NCI-H2227 (cell line): ENCODE data around the gene ENTREP3.

Source experiments
- DNase-seq: peaks from one replicate; lab custom pipeline; 2025; ENCODE audit not compliant: unreplicated experiment; lab: John Stamatoyannopoulos, UW

The ENTREP3 gene

GRCh38 chr1:155202731-155203515 is 52.4 kb downstream of the ENTREP3 start:
- DNase-seq = no peak

- no peak for DNase-seq
Measured at GRCh38 chr1:155202198-155202597, 53.1 kb downstream of the ENTREP3 start.

GRCh38 chr1:155200920-155201319 is 54.4 kb downstream of the ENTREP3 start:
- DNase-seq = no peak

DNA sequence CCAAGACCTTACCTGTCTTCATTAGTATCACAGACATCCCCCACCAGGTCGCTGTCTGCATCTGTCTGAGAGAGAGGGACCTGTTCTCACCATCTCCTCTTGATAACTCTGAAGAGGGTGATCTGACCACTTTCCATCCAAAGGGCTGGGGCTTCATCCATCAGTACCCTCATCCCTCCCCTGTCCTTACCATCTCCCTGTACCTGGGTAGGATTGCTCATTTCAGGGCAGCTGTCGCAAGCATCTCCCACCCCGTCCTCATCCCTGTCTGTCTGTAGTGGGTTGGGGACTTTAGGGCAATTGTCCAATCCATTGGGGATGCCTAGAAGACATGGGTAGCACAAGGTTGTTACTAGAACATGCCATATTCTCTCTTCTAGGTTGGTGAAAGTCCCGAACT is 55.5 kb downstream of the ENTREP3 start:
- no peak for DNase-seq

DNA sequence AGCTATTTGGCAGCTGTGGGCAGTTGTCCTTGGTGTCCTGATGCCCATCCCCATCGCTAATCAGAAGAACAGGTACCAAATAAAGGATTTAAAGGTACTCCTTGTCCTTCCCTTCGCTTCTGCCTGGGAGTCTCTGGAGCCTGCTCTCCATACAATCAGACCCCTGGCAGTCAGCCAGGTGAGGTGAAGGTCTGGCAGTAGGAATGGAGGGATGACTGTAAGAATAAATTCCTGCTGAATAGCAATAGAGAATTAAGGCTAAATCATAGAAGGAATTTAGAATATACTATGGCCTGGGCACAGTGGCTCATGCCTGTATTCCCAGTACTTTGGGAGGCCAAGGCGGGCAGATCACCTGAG is 56.8 kb downstream of the ENTREP3 start:
- no peak for DNase-seq

- DNase-seq = no peak
Measured at GRCh38 chr1:155197901-155198546, 57.3 kb downstream of the ENTREP3 start.
